Measurements from ENCODE around the gene CEL.
"Not testable (repeated sequence)": the region's sequence is repeated elsewhere in the genome, so short reads cannot be mapped to it uniquely, and the experiment has no call there.

The CEL gene

DNA sequence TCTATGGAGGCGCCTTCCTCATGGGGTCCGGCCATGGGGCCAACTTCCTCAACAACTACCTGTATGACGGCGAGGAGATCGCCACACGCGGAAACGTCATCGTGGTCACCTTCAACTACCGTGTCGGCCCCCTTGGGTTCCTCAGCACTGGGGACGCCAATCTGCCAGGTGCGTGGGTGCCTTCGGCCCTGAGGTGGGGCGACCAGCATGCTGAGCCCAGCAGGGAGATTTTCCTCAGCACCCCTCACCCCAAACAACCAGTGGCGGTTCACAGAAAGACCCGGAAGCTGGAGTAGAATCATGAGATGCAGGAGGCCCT, 3.2 kb downstream of the CEL start:
- DNase-seq, result no peak

DNA sequence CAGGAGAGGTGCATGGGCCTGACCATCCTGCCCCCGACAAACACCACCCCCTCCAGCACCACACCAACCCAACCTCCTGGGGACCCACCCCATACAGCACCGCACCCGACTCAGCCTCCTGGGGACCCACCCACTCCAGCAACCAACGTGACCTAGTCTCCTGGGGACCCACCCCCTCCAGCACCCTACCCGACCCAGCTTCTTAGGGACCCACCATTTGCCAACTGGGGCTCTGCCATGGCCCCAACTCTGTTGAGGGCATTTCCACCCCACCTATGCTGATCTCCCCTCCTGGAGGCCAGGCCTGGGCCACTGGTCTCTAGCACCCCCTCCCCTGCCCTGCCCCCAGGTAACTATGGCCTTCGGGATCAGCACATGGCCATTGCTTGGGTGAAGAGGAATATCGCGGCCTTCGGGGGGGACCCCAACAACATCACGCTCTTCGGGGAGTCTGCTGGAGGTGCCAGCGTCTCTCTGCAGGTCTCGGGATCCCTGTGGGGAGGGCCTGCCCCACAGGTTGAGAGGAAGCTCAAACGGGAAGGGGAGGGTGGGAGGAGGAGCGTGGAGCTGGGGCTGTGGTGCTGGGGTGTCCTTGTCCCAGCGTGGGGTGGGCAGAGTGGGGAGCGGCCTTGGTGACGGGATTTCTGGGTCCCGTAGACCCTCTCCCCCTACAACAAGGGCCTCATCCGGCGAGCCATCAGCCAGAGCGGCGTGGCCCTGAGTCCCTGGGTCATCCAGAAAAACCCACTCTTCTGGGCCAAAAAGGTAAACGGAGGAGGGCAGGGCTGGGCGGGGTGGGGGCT, 4.6 kb downstream of the CEL start:
- no peak for DNase-seq

DNA sequence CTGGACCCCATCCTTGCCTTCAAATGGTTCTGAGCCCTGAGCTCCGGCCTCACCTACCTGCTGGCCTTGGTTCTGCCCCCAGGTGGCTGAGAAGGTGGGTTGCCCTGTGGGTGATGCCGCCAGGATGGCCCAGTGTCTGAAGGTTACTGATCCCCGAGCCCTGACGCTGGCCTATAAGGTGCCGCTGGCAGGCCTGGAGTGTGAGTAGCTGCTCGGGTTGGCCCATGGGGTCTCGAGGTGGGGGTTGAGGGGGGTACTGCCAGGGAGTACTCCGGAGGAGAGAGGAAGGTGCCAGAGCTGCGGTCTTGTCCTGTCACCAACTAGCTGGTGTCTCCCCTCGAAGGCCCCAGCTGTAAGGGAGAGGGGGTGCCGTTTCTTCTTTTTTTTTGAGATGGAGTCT, 5.2 kb downstream of the CEL start:
- no peak for DNase-seq

DNA sequence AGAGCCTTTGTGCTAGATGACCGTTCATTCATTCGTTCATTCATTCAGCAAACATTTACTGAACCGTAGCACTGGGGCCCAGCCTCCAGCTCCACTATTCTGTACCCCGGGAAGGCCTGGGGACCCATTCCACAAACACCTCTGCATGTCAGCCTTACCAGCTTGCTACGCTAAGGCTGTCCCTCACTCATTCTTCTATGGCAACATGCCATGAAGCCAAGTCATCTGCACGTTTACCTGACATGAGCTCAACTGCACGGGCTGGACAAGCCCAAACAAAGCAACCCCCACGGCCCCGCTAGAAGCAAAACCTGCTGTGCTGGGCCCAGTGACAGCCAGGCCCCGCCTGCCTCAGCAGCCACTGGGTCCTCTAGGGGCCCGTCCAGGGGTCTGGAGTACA, 6.0 kb downstream of the CEL start:
- DNase-seq, result no peak

DNA sequence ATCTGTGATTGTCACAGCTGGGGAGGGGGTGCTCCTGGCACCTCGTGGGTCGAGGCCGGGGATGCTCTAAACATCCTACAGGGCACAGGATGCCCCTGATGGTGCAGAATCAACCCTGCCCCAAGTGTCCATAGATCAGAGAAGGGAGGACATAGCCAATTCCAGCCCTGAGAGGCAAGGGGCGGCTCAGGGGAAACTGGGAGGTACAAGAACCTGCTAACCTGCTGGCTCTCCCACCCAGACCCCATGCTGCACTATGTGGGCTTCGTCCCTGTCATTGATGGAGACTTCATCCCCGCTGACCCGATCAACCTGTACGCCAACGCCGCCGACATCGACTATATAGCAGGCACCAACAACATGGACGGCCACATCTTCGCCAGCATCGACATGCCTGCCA, 6.7 kb downstream of the CEL start:
- DNase-seq, result not testable (repeated sequence)

DNA sequence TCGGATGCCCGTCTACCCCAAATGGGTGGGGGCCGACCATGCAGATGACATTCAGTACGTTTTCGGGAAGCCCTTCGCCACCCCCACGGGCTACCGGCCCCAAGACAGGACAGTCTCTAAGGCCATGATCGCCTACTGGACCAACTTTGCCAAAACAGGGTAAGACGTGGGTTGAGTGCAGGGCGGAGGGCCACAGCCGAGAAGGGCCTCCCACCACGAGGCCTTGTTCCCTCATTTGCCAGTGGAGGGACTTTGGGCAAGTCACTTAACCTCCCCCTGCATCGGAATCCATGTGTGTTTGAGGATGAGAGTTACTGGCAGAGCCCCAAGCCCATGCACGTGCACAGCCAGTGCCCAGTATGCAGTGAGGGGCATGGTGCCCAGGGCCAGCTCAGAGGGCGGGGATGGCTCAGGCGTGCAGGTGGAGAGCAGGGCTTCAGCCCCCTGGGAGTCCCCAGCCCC, 8.8 kb downstream of the CEL start:
- DNase-seq, result not testable (repeated sequence)

DNA sequence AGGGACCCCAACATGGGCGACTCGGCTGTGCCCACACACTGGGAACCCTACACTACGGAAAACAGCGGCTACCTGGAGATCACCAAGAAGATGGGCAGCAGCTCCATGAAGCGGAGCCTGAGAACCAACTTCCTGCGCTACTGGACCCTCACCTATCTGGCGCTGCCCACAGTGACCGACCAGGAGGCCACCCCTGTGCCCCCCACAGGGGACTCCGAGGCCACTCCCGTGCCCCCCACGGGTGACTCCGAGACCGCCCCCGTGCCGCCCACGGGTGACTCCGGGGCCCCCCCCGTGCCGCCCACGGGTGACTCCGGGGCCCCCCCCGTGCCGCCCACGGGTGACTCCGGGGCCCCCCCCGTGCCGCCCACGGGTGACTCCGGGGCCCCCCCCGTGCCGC, 9.2 kb downstream of the CEL start:
- not testable (repeated sequence) for DNase-seq

DNA sequence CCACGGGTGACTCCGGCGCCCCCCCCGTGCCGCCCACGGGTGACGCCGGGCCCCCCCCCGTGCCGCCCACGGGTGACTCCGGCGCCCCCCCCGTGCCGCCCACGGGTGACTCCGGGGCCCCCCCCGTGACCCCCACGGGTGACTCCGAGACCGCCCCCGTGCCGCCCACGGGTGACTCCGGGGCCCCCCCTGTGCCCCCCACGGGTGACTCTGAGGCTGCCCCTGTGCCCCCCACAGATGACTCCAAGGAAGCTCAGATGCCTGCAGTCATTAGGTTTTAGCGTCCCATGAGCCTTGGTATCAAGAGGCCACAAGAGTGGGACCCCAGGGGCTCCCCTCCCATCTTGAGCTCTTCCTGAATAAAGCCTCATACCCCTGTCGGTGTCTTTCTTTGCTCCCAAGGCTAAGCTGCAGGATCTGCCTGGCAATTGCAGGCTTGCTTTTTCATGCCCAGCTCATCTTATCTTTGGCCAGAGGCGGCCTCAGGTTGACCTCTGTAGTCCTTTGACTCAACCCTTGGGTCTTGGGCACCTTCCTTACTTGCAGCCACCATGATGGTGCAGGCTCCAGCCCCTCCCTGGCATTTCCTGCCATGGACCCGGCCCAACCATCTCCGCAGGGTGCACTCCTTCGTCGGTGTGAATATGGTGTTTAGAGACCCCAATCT, 9.8 kb downstream of the CEL start:
- DNase-seq, result no peak

DNA sequence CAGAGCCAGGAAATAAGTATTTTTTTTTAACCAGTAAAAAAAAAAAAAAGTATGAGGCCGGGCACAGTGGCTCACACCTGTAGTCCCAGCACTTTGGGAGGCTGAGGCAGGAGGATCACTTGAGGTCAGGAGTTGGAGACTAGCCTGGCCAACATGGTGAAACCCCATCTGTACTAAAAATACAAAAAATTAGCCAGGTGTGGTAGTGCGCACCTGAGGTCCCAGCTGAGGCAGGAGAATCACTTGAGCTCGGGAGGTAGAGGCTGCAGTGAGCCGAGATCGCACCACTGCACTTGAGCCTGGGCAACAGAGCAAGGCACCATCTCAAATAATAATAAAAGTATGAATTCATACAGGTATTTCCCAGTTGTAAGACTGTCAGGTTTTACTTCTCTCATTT, 10.4 kb downstream of the CEL start:
- not testable (repeated sequence) for DNase-seq

DNA sequence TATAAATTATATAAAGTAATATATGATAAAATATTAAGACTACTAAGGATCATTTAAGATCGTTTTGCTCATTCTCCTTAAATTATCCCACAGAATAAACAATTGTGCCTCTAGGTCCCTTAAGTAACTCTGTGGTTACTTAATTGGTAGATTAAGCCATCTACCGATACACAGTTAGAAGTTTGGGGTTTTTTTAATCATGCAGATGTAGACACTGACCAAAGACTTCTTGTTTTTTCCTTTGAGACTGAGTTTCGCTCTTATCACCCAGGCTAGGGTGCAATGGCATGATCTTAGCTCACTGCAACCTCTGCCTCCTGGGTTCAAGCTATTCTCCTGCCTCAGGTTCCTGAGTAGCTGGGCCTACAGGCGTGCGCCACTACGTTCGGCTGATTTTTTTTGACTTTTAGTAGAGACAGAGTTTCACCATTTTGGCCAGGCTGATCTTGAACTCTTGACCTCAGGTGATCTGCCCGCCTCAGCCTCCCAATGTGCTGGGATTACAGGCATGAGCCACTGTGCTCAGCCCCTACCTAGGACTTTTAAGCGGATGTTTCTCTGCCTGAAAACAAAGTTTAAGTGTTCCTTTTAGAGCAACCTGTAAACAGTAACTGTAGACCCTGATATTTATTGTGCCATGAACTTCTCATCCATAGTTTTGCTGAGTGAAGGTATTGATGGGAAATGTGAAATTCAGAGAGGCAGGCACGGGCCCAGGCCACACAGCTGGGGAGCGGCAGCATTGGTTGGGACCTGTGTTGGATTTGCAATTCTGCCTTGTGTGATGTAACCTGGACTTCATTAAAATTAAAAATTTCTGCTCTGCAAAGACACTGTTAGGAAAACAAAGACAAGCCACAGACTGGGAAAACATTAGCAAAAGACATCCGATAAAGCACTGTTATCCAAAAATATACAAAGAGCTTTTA, 11.6 kb downstream of the CEL start:
- no peak for DNase-seq

DNA sequence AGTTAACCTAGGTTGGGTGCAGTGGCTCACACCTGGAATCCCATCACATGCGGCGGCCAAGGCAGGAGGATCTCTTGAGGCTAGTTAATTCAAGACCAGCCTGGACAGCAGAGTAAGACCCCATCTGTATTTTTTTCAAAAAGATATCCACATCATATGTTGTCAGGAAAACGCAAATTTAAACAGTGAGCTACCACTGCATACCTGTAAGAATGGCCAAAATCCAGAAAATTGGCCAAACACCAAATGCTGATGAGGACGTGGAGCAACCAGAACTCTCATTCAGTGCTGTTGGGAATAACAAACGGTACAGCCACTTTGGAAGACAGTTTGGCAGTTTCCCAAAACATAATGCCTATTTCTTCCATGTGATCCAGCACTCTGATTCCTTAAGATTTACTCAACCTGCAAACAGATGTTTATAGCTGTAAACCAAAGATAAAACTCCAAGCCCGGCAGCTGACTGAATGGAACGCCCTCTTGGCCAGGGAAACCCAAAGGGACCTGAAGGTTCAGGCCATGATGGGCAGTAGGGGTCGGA, 12.4 kb downstream of the CEL start:
- no peak for DNase-seq

DNA sequence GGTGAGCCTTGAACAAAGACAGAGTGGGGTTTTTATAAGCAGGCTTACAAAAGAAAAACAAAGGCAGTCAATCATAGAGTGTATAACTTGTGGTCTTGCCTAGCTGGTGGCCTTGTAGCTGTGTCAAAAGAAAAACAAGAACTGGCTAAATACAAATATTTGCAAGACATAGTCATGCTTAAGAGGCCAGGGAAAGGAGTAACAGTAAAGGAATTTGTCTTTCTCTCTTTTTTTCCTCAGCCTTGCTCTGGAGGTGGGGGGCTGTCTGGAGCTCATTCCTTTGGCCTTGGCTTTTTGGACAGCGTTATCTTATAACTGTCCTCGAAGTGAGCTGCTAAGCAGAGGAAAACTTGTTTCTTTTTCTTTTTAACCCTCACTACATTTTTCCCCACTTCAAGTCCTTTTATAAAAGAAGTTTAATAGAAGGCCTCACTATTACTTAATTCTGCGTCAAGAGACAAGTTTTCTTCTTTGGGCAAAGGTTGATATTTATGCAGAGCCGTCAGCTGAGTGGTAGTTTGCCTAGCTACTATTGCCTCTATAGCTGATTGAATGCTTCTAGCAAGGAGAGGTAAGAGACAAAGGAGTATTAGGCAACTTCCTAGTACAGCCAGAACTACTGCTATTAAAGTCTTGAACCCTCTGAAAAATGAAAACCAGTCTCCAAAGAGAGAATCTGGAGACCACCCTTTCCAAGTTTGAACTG, 14.3 kb downstream of the CEL start:
- DNase-seq, result no peak

DNA sequence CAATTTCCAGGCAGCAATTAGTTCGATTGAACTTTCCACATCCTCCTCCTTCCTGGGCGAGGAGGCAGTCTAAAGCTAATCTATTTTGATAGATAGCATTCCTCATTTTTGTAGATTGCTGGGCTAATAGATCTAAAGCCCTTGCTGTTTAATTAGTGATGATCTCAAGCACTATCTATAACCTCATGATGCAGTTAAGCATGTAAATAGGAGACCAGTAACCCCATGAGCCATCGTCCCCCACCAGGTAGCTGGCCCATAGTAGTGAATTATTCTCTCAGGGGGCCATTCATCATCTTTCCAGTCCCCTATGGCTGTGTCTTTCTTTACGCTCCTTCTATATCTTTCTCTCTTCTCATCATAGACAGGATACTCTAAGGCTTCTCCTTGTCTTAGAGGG, 14.9 kb downstream of the CEL start:
- DNase-seq, result no peak

DNA sequence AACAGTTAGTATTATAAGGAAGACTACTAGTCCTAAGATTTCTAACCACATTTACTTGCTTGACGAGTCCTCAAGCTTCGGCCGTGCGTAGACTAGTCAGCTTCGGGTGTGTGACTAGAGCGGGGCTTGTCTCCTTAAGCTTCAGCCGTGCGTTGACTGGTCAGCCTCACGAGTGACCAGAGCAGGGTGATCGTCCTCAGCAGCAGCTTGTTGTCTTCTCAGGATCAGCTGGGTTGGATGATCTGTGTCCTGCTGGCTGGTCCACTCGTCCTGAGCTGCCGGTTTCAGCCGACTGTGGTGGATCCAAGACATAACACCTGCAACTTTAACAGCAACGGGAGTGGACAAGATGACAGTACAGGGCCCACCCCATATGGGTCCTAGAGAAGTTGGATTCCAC, 16.7 kb downstream of the CEL start:
- DNase-seq, result no peak

DNA sequence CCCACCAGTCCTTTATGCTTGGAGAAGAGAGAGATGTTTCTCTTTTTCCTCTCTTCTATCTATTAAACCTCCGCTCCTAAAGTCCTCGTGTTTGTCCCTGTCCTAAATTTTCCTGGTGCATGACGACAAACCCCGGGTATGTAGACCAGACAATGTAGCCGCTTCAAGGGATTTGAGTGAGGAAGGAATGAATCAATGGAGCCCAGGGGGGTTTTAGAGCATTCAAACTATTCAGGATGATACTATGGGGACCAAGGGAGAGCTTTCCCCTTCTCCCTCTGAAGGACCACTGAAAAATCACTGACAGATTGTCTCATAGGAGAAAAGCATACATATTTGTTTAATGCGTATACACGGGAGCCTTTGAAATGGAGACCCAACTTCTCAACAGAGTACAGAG, 18.4 kb downstream of the CEL start:
- no peak for DNase-seq

DNA sequence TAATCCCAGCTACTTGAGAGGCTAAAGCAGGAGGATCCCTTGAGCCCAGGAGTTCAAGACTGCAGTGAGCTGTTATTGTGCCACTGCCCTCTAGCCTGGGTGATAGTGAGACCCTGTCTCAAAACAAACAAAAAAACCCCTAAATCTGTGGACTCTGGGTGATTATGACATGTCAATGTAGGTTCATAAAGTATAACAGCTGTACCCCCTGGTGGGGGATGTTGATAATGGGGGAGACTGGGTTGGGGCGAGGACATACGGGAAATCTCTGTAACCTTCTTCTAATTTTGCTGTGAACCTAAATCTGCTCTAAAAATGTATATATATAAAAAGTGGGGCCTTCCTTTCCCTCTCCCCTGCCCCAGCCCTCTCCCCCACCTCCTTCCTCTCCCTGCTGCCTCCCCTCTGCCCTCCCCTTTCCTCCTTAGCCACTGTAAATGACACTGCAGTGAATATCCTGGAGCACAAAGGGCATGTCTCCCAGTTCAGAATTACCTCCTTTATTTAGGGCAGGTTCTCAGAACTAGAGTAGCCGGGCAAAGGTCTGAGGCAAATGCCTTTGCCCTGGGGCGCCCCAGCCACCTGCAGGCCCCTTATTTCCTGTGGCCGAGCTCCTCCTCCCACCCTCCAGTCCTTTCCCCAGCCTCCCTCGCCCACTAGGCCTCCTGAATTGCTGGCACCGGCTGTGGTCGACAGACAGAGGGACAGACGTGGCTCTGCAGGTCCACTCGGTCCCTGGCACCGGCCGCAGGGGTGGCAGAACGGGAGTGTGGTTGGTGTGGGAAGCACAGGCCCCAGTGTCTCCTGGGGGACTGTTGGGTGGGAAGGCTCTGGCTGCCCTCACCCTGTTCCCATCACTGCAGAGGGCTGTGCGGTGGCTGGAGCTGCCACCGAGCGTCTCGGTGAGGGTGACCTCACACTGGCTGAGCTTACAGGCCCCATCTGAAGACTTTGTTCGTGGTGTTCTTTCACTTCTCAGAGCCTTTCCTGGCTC, 19.3 kb downstream of the CEL start:
- DNase-seq, result not testable (repeated sequence)

DNA sequence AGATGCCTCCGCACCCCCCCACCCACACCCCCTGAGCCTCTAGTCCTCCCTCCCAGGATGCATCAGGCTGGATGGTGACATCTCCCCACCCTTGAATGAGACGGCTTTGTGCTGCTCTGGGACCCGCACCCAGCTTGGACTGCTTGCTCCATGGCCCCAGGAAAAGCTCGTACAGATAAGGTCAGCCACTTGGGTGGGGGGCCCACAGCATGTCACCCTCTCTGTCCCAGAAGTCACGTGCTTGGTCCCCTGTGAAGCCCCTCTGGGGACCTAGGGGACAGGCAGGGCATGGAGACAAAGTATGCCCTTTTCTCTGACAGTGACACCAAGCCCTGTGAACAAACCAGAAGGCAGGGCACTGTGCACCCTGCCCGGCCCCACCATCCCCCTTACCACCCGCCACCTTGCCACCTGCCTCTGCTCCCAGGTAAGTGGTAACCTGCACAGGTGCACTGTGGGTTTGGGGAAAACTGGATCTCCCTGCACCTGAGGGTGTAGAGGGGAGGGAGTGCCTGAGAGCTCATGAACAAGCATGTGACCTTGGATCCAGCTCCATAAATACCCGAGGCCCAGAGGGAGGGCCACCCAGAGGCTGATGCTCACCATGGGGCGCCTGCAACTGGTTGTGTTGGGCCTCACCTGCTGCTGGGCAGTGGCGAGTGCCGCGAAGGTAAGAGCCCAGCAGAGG, 20.3 kb downstream of the CEL start:
- not testable (repeated sequence) for DNase-seq

DNA sequence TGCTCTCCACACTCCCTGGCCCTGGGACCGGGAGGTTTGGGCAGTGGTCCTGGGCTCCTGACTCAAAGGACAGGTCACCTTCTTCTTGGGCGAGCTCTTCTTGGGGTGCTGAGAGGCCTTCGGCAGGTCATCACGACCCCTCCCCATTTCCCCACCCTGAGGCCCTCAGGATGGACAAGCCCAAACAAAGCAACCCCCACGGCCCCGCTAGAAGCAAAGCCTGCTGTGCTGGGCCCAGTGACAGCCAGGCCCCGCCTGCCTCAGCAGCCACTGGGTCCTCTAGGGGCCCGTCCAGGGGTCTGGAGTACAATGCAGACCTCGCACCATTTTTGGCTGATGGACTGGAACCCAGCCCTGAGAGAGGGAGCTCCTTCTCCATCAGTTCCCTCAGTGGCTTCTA, 21.9 kb downstream of the CEL start:
- DNase-seq, result not testable (repeated sequence)

DNA sequence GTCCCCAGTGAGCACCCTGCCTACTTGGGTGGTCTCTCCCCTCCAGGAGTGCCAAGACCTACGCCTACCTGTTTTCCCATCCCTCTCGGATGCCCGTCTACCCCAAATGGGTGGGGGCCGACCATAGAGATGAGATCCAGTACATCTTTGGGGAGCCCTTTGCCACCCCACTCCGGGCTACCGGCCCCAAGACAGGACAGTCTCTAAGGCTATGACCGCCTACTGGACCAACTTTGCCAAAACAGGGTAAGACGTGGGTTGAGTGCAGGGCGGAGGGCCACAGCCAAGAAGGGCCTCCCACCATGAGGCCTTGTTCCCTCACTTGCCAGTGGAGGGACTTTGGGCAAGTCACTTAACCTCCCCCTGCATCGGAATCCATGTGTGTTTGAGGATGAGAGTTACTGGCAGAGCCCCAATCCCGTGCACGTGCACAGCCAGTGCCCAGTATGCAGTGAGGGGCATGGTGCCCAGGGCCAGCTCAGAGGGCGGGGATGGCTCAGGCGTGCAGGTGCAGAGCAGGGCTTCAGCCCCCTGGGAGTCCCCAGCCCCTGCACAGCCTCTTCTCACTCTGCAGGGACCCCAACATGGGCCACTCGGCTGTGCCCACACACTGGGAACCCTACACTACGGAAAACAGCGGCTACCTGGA, 24.6 kb downstream of the CEL start:
- not testable (repeated sequence) for DNase-seq

DNA sequence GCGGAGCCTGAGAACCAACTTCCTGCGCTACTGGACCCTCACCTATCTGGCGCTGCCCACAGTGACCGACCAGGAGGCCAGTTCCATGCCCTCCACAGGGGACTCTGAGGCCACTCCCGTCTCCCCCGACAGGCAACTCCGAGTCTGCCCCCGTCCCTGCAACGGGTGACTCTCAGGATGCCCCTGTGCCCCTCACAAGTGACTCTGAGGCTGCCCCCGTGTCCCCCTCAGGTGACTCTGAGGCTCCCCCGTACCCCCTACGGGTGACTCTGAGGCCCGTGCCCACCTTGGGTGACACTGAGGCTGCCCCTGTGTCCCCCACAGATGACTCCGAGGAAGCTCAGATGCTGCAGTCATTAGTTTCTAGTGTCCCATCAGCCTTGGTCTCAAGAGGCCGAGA, 25.1 kb downstream of the CEL start:
- no peak for DNase-seq

Measured in NCI-H187 treated with DMSO at 0.1 percent for 48 hours (cell line).